Mucosa of rectum (tissue), 2 donors: ENCODE data around the gene STRA8.

Experiments
- H3K27ac ChIP-seq, 2 donors: one replicate each; pipeline ENCODE4 v1.7.0; 2013; ENCODE audit warnings: inconsistent platforms in 2 of 2, low read depth in 2 of 2, low read length in 2 of 2
- H3K27me3 ChIP-seq, 2 donors: one replicate each; pipeline ENCODE4 v1.7.0; 2013; ENCODE audit warnings: low read length in 2 of 2; ENCODE audit not compliant: control insufficient read depth in 2 of 2, insufficient read depth in 2 of 2
- H3K36me3 ChIP-seq, 2 donors: one replicate each; pipeline ENCODE4 v1.7.0; 2013; ENCODE audit warnings: low read length in 2 of 2; ENCODE audit not compliant: control insufficient read depth in 2 of 2, insufficient read depth in 2 of 2
- H3K4me1 ChIP-seq, 2 donors: one replicate each; pipeline ENCODE4 v1.7.0; 2013; ENCODE audit warnings: low read length in 2 of 2, mild to moderate bottlenecking in 1 of 2; ENCODE audit not compliant: control insufficient read depth in 2 of 2, insufficient read depth in 2 of 2
- H3K4me3 ChIP-seq, 2 donors: one replicate each; pipeline ENCODE4 v1.7.0; 2013; ENCODE audit warnings: low read length in 2 of 2
- H3K9ac ChIP-seq, 2 donors: one replicate each; pipeline ENCODE4 v1.7.0; 2013; ENCODE audit warnings: low read length in 2 of 2, low read depth in 1 of 2, mild to moderate bottlenecking in 1 of 2
- H3K9me3 ChIP-seq, 2 donors: one replicate each; pipeline ENCODE4 v1.7.0; 2013; ENCODE audit warnings: low read length in 2 of 2; ENCODE audit not compliant: control insufficient read depth in 2 of 2
- donor health status: healthy.
- donor health status: Normal muscosa, but diverticular disease.

Gene STRA8

GRCh38 chr7:135201350-135201749 is 32.3 kb upstream of the STRA8 start:
- H3K9me3 ChIP-seq, result no peaks in the 10 kb centered on the region
- H3K36me3 ChIP-seq, result peaks cover 27 to 49% of the 10 kb centered on the region in 2 donors
- no peak overlapping the region for H3K4me3 ChIP-seq
- H3K4me1 ChIP-seq, result no peaks in the 10 kb centered on the region
- no peak overlapping the region for H3K27ac ChIP-seq
- H3K9ac ChIP-seq, result no peak overlapping the region
- H3K27me3 ChIP-seq, result no peaks in the 10 kb centered on the region

- Histone ChIP-seq H3K4me3 (no peak overlapping the region), H3K36me3 (peaks cover 17 to 39% of the 10 kb centered on the region in 2 donors), H3K27ac (no peak overlapping the region), H3K4me1 (no peaks in the 10 kb centered on the region), H3K9me3 (no peaks in the 10 kb centered on the region), H3K27me3 (no peaks in the 10 kb centered on the region), H3K9ac (no peak overlapping the region)
These were observed 29.3 kb upstream of the STRA8 start for GRCh38 chr7:135204341-135204749.

- Histone ChIP-seq H3K4me1 (no peaks in the 10 kb centered on the region), H3K4me3 (no peak overlapping the region), H3K9ac (no peak overlapping the region), H3K9me3 (no peaks in the 10 kb centered on the region), H3K27ac (no peak overlapping the region), H3K27me3 (no peaks in the 10 kb centered on the region), H3K36me3 (peaks cover 15 to 35% of the 10 kb centered on the region in 2 donors)
These were observed 28.8 kb upstream of the STRA8 start for GRCh38 chr7:135204876-135205275.

GRCh38 chr7:135205850-135206249 is 27.8 kb upstream of the STRA8 start:
- Histone ChIP-seq H3K9me3 (no peaks in the 10 kb centered on the region), H3K4me3 (no peak overlapping the region), H3K4me1 (peaks cover 2 to 3% of the 10 kb centered on the region in 2 donors), H3K27ac (no peak overlapping the region), H3K9ac (no peak overlapping the region), H3K36me3 (peaks cover 15 to 31% of the 10 kb centered on the region in 2 donors), H3K27me3 (no peaks in the 10 kb centered on the region)

GRCh38 chr7:135206941-135207391 is 26.7 kb upstream of the STRA8 start:
- H3K36me3 ChIP-seq, result peaks cover 12 to 24% of the 10 kb centered on the region in 2 donors
- H3K4me1 ChIP-seq, result peaks cover 5% of the 10 kb centered on the region in 2 donors
- no peak overlapping the region for H3K4me3 ChIP-seq
- no peak overlapping the region for H3K9ac ChIP-seq
- H3K27me3 ChIP-seq, result no peaks in the 10 kb centered on the region
- no peak overlapping the region for H3K27ac ChIP-seq
- no peaks in the 10 kb centered on the region for H3K9me3 ChIP-seq

GRCh38 chr7:135207406-135208101 is 26.1 kb upstream of the STRA8 start:
- H3K4me1 ChIP-seq, result peaks cover 5% of the 10 kb centered on the region in 2 donors
- H3K4me3 ChIP-seq, result no peak overlapping the region
- H3K36me3 ChIP-seq, result peaks cover 12 to 23% of the 10 kb centered on the region in 2 donors
- H3K27me3 ChIP-seq, result no peaks in the 10 kb centered on the region
- no peak overlapping the region for H3K27ac ChIP-seq
- H3K9ac ChIP-seq, result no peak overlapping the region
- no peaks in the 10 kb centered on the region for H3K9me3 ChIP-seq

- H3K27ac ChIP-seq, result no peak overlapping the region
- H3K36me3 ChIP-seq, result peaks cover 7 to 17% of the 10 kb centered on the region in 2 donors
- H3K4me1 ChIP-seq, result peaks cover 5% of the 10 kb centered on the region in 2 donors
- no peaks in the 10 kb centered on the region for H3K9me3 ChIP-seq
- no peak overlapping the region for H3K4me3 ChIP-seq
- no peaks in the 10 kb centered on the region for H3K27me3 ChIP-seq
- H3K9ac ChIP-seq, result no peak overlapping the region
These were observed 25.4 kb upstream of the STRA8 start for GRCh38 chr7:135208102-135208793.

- H3K27ac ChIP-seq, result no peak overlapping the region
- H3K4me3 ChIP-seq, result no peak overlapping the region
- peaks cover under 1 to 8% of the 10 kb centered on the region in 2 donors for H3K36me3 ChIP-seq
- H3K9ac ChIP-seq, result no peak overlapping the region
- H3K4me1 ChIP-seq, result peaks cover 5% of the 10 kb centered on the region in 2 donors
- no peaks in the 10 kb centered on the region for H3K9me3 ChIP-seq
- H3K27me3 ChIP-seq, result no peaks in the 10 kb centered on the region
These were observed 24.3 kb upstream of the STRA8 start for GRCh38 chr7:135209225-135209834.

- Histone ChIP-seq H3K36me3 (no peaks in the 10 kb centered on the region), H3K9ac (peak overlapping the region; percentile 86 to 90), H3K9me3 (no peaks in the 10 kb centered on the region), H3K27me3 (no peaks in the 10 kb centered on the region), H3K4me3 (peak overlapping the region; percentile 83 to 87), H3K27ac (peak overlapping the region; percentile 71 to 87), H3K4me1 (peaks cover 5% of the 10 kb centered on the region in 2 donors)
These were observed 22.8 kb upstream of the STRA8 start for GRCh38 chr7:135210888-135211178.
